ENCODE results near the gene DDX5.

DNA sequence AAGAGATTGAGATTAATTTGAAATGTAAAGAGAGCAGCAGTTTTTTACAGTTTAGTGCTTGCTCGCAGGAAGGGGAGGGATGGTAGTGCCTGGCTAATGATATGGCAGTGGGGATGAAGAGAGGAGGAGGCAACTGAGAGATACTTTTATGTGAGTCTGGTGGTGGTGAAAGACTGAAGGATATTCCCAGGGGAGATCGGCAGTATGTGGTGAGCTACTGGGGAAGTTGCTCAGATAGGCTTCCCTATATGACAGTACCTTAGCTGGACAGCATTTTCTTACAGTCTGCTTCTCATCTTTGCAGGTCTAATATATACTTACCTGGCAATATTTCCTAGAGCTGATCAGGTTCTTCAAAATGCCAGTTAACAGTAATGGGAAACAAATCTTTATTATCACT, 9.3 kb upstream of the DDX5 start:
- TF ChIP-seq, protein P1, sequence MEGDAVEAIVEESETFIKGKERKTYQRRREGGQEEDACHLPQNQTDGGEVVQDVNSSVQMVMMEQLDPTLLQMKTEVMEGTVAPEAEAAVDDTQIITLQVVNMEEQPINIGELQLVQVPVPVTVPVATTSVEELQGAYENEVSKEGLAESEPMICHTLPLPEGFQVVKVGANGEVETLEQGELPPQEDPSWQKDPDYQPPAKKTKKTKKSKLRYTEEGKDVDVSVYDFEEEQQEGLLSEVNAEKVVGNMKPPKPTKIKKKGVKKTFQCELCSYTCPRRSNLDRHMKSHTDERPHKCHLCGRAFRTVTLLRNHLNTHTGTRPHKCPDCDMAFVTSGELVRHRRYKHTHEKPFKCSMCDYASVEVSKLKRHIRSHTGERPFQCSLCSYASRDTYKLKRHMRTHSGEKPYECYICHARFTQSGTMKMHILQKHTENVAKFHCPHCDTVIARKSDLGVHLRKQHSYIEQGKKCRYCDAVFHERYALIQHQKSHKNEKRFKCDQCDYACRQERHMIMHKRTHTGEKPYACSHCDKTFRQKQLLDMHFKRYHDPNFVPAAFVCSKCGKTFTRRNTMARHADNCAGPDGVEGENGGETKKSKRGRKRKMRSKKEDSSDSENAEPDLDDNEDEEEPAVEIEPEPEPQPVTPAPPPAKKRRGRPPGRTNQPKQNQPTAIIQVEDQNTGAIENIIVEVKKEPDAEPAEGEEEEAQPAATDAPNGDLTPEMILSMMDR (IDR thresholded peaks at IDR 0.05), result no peak
- TF ChIP-seq POLR2A (IDR thresholded peaks at IDR 0.05), result no peak
